Measurements from ENCODE around the gene VWA8.

The VWA8 gene

DNA sequence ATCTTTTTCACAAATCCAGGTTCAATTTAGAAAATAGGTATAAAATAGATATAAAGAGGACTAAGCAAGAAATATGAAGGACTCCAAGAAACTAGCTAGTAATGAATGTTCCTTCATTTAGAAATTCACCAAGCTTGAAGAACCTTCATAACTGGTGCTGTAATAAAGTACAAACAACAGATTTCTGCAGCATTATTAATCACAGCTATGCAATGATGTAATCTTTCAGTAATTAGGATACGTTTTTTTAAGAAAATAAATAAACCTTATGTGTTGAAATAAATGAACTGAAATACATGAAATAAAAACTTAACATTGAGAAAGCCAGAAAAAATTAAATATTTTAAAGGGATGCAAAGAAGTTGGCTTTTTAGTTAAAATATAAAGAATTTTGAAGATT lies 267.5 kb downstream of the VWA8 start:
- CTCF ChIA-PET: no interaction called here
- H3K27me3 Mint-ChIP-seq: no peaks in the 10 kb centered on the region
- no peak overlapping the region for H3K4me3 Mint-ChIP-seq
- H3K27ac Mint-ChIP-seq: no peak overlapping the region
- H3K4me1 Mint-ChIP-seq: no peaks in the 10 kb centered on the region
- H3K36me3 Mint-ChIP-seq: peaks cover 22% of the 10 kb centered on the region
- H3K9me3 Mint-ChIP-seq: no peaks in the 10 kb centered on the region
- DNase-seq: no peak

DNA sequence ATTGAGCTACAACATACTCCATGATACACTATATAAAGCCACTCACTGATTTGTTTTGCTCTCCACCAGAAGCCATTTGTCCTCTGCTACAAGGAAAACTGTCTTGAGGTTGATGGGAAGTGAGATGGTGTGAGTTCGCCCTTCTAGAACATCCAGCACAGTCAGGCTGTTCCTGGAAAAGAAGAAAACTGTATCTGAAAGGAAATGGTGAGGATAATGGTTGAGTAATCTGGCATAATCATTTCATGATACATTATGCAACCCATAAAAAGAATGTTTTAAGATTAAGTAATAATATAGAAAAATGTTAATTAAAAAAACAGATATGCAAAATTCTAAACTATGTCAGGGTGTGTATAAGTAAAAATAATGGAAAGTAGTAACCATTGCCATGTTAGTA lies 269.6 kb downstream of the VWA8 start:
- Mint-ChIP-seq H3K4me3 (no peak overlapping the region), H3K27ac (no peak overlapping the region), H3K27me3 (no peaks in the 10 kb centered on the region), H3K36me3 (peaks cover 19% of the 10 kb centered on the region), H3K9me3 (no peaks in the 10 kb centered on the region), H3K4me1 (no peaks in the 10 kb centered on the region)
- CTCF ChIA-PET: no interaction called here
- no peak for DNase-seq

DNA sequence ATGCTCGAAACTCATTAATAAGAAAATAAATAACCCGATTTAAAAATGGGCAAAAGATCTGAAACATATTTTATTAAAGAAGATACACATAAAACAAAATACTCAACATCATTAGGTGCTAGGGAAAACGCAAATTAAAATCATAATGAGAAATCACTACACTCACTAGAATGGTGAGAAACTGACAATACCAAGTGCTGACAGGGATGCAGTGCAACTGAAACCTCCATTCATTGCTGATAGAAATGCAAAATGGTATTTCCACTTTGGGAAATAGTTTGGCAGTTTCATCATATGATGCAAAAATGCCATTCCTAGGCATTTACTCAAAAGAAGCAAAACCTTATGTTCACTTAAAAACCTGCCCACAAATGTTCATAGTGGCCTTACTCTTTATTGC lies 278.1 kb downstream of the VWA8 start:
- H3K36me3 Mint-ChIP-seq: peaks cover 7% of the 10 kb centered on the region
- CTCF ChIA-PET: interaction anchor here (1.1 kb wide), 1 partner anchor 15 kb away, joined by 5 read pairs; no protein-coding TSS in a partner anchor
- no peaks in the 10 kb centered on the region for H3K4me1 Mint-ChIP-seq
- no peak overlapping the region for H3K27ac Mint-ChIP-seq
- no peaks in the 10 kb centered on the region for H3K27me3 Mint-ChIP-seq
- no peaks in the 10 kb centered on the region for H3K9me3 Mint-ChIP-seq
- DNase-seq: no peak
- H3K4me3 Mint-ChIP-seq: no peak overlapping the region

DNA sequence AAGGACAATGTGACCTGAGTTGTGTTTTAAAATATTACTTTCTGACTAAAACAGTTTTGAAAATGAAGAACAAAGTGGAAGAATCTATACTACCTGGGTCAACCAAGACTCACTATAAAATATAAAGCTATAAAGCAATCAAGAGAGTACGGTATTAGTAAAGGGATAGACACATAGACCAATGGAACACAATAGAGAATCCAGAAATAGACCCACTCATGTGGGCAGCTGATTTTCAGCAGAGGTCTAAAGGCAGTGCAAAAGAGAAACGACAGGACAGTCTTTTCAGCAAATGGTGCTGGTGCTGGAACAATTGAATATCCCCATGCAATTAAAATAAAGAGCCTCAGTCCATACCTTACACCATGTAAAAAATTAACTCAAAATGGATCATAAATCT lies 278.9 kb downstream of the VWA8 start:
- no peak overlapping the region for H3K4me3 Mint-ChIP-seq
- no peaks in the 10 kb centered on the region for H3K9me3 Mint-ChIP-seq
- no peak overlapping the region for H3K27ac Mint-ChIP-seq
- H3K36me3 Mint-ChIP-seq: peaks cover 8% of the 10 kb centered on the region
- CTCF ChIA-PET: interaction anchor here (1.1 kb wide), 1 partner anchor 14 kb away, joined by 5 read pairs; no protein-coding TSS in a partner anchor
- no peak for DNase-seq
- no peaks in the 10 kb centered on the region for H3K4me1 Mint-ChIP-seq
- no peaks in the 10 kb centered on the region for H3K27me3 Mint-ChIP-seq

DNA sequence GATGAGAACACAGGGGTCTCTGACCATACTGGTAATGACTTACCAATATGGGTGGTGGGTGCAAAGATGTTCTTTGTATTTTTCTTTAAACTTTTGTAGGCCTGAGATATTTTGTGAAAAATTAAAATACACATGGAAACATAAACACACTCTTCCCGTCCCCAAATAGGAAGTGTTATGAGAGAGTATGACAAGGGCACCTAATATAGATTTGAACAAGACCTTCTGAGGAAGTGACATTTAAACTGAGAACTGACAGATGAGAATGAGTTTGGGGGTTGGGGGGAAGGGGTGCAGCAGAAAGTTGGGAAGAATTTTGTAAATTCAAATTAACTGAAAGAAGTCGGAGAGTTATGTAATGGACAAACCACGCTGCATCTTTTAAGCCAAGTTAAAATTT lies 279.3 kb downstream of the VWA8 start:
- CTCF ChIA-PET: no interaction called here
- Mint-ChIP-seq H3K27me3 (no peaks in the 10 kb centered on the region), H3K36me3 (peaks cover 9% of the 10 kb centered on the region), H3K27ac (no peak overlapping the region), H3K4me1 (no peaks in the 10 kb centered on the region), H3K4me3 (no peak overlapping the region), H3K9me3 (no peaks in the 10 kb centered on the region)
- no peak for DNase-seq

DNA sequence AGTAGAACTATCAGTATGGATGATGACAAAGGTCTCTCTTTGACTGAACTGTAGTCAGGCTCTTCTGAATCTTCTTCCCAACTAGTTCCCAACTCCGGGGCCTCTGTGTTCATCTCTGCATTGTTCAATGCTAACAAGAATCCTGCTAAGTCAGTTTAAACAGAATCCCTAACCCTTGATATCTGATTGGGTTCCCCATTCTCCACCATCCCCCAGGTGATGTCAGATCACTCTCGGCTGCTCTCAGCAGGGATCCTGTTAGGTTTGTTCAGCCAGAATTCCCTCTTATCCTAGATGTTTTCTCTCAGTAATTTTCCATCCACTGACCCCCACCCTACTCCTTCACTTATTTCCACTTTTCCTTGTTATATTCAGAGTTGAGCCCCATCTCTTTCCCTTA lies 280.0 kb downstream of the VWA8 start:
- Mint-ChIP-seq H3K4me3 (no peak overlapping the region), H3K9me3 (no peaks in the 10 kb centered on the region), H3K27ac (no peak overlapping the region), H3K4me1 (no peaks in the 10 kb centered on the region), H3K27me3 (no peaks in the 10 kb centered on the region), H3K36me3 (peaks cover 9% of the 10 kb centered on the region)
- no peak for DNase-seq
- CTCF ChIA-PET: no interaction called here

DNA sequence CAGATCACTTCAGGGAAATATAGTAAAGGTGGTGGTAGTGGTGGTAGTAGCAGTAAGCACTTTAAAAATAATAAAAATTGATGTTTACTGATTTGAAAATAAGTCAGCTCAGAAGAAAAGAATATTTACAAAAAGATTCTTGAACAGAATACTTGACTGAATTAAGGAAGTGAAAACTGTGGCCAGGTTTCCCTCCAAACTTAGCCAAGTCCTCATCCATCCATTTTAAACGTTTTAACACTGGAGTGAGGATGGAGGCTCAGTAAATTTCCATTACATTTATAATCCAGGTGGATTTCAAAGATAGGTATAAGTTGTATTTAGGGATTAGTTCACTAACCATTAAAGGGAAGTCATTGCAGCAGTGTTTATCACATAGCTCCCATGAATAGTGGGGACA lies 282.1 kb downstream of the VWA8 start:
- Mint-ChIP-seq H3K27ac (no peak overlapping the region), H3K9me3 (no peaks in the 10 kb centered on the region), H3K4me3 (no peak overlapping the region), H3K36me3 (peaks cover 5% of the 10 kb centered on the region), H3K27me3 (no peaks in the 10 kb centered on the region), H3K4me1 (no peaks in the 10 kb centered on the region)
- CTCF ChIA-PET: interaction anchor here (0.6 to 2.0 kb wide), 2 partner anchors 10 to 537 kb away, joined by 3 to 7 read pairs; no protein-coding TSS in a partner anchor
- DNase-seq: no peak

DNA sequence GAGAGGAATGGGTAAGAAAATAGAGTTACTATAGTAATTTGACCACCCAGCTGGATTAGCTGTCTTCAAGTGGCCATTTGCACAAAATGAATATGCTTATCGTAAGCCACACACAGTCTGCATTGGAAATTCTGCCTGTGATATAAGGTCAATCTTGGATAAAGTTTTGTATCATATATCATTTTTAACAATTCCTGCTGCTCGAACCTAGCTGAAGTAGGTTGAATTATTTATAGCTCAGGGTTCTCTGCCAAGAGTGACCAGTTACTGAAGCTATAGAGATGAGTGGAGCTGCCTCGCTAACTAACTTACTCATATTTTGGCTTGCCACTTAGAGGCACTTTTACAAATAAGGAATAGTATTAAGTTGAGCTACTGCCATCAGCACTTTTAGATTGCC lies 282.7 kb downstream of the VWA8 start:
- Mint-ChIP-seq H3K27ac (no peak overlapping the region), H3K4me1 (no peaks in the 10 kb centered on the region), H3K9me3 (no peaks in the 10 kb centered on the region), H3K36me3 (peaks cover 5% of the 10 kb centered on the region), H3K4me3 (no peak overlapping the region), H3K27me3 (no peaks in the 10 kb centered on the region)
- CTCF ChIA-PET: interaction anchor here (0.6 to 2.0 kb wide), 2 partner anchors 9 to 538 kb away, joined by 3 to 7 read pairs; no protein-coding TSS in a partner anchor
- no peak for DNase-seq

DNA sequence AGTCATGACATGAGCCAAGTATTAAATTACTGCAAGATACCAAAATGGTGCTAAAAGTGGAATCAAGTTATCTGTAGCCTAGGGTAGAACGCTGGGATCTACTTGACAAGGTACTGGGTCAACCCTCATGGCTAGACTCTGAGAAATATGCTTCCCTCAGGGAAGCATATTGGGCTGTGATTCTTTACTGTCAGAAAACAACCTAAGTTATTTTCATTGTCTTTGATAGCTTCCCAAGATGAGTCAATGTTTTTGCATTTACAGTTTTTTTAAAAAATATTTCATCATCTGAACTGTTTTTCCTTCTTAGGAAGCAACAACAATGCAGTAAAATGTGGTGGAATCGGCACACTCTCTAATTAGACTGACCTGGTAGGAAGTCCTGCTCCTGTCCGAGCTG lies 285.6 kb downstream of the VWA8 start:
- CTCF ChIA-PET: interaction anchor here (1.7 kb wide), 1 partner anchor 9 kb away, joined by 4 read pairs; no protein-coding TSS in a partner anchor
- Mint-ChIP-seq H3K27ac (no peak overlapping the region), H3K9me3 (no peaks in the 10 kb centered on the region), H3K27me3 (no peaks in the 10 kb centered on the region), H3K36me3 (peaks cover 1% of the 10 kb centered on the region), H3K4me3 (no peak overlapping the region), H3K4me1 (no peaks in the 10 kb centered on the region)
- no peak for DNase-seq

DNA sequence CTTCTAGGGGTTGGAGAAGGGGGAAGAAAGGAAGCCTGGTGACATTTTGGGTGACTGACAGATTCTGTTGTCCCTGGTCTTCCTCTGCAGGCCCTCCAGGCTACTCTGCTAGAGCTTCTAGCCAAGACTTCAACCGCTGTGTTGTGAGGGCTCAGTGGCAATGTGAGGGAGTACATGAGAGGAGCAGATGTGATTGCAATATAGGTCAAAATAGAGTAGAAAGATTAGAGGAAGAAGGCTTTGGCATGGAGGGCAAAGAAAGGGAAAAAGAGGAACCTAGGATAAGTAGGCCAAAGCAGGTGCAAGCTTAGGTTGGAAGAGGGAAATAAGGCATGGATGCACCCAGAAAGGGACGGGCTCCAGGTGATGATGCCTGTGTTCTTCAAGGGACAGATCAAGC lies 286.7 kb downstream of the VWA8 start:
- H3K27ac Mint-ChIP-seq: no peak overlapping the region
- peaks cover 1% of the 10 kb centered on the region for H3K36me3 Mint-ChIP-seq
- CTCF ChIA-PET: interaction anchor here (0.9 to 1.7 kb wide), 3 partner anchors 8 to 437 kb away, joined by 3 to 4 read pairs (median 3); no protein-coding TSS in a partner anchor
- no peaks in the 10 kb centered on the region for H3K27me3 Mint-ChIP-seq
- DNase-seq: no peak
- H3K4me1 Mint-ChIP-seq: no peaks in the 10 kb centered on the region
- H3K4me3 Mint-ChIP-seq: no peak overlapping the region
- no peaks in the 10 kb centered on the region for H3K9me3 Mint-ChIP-seq

DNA sequence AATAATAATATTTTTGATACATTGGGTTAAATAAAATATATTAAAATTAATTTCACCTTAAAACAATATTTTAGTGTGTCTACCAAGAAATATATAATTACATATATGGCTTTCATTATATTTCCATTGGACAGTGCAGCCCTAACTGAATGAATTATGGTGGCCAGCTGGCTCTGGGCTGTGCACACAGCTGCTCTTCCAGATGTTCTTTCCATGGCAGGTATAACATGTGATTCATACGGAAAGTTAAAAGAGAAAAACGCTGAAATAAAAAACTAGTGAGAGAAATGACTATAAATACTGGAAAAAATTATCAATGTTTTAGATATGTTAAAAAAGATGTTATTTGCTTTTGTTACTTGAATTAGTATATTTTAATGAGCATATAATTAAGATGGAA lies 287.3 kb downstream of the VWA8 start:
- CTCF ChIA-PET: interaction anchor here (0.9 to 1.0 kb wide), 2 partner anchors 23 to 437 kb away, joined by 3 read pairs; no protein-coding TSS in a partner anchor
- Mint-ChIP-seq H3K4me3 (no peak overlapping the region), H3K27me3 (no peaks in the 10 kb centered on the region), H3K4me1 (no peaks in the 10 kb centered on the region), H3K9me3 (no peaks in the 10 kb centered on the region), H3K27ac (no peak overlapping the region), H3K36me3 (peaks cover 1% of the 10 kb centered on the region)
- DNase-seq: no peak

DNA sequence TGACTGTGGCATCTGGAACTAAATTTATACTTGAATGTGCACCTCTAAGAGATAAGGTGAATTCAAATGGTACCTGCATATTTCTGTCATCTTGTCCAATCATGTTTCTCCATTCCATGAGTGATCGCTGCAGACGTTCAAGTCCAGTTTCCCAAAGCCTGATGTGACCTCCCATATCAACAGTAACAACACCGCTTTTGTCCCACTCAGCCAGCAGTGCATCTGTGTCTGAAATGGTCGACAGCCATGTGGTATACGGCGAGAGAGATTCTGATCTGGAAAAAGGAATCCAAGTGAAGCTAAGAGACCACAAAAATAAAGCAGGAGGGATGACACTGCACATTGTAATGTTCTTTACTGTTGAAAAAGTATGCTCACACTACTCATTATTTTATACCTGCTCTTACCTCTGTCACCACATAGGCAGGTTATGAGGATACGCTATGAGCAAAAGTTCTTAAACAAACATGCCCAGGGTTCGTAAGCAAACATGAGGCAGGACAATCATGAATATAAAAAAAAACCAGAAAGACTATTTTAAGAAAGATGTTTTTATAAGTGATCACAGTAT lies 290.0 kb downstream of the VWA8 start:
- CTCF ChIA-PET: interaction anchor here (1.4 kb wide), 1 partner anchor 440 kb away, joined by 4 read pairs; no protein-coding TSS in a partner anchor
- Mint-ChIP-seq H3K9me3 (no peaks in the 10 kb centered on the region), H3K4me3 (no peak overlapping the region), H3K4me1 (no peaks in the 10 kb centered on the region), H3K36me3 (no peaks in the 10 kb centered on the region), H3K27ac (no peak overlapping the region), H3K27me3 (no peaks in the 10 kb centered on the region)
- no peak for DNase-seq

DNA sequence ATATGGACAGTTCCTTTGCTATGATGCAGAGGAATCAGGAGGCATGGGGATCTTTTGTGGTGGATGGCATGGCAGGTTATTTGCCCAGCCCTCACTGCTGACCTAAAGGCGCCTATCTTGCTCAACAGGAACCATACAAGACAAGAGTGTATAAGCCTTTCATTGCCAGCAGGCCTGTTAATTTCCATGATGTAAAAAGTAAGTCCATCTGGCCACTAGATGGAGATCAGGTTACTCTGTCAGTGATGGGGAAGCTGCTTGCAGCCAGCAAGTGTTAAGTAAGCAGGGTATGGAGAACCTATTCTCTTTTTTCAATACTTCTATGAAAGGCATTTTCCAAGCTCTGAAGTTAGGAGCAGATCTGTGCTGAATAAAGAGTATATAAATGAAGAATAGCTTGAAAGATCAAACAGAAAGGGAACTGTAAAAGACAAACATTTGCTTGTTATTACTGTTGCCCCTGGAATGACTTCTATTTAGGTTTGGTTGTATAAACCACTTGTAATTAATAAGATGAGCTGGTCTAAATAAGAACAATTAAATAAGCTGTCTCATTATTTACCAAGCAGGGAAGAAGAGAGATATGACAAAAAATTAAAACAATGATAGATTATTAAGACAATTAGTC lies 292.7 kb downstream of the VWA8 start:
- H3K9me3 Mint-ChIP-seq: no peaks in the 10 kb centered on the region
- H3K36me3 Mint-ChIP-seq: no peaks in the 10 kb centered on the region
- no peaks in the 10 kb centered on the region for H3K4me1 Mint-ChIP-seq
- CTCF ChIA-PET: interaction anchor here (0.6 to 3.3 kb wide), 19 partner anchors 9 to 1364 kb away, joined by 3 to 48 read pairs (median 5); no protein-coding TSS in a partner anchor
- H3K27ac Mint-ChIP-seq: no peak overlapping the region
- no peak overlapping the region for H3K4me3 Mint-ChIP-seq
- peak; percentile 56 for DNase-seq
- no peaks in the 10 kb centered on the region for H3K27me3 Mint-ChIP-seq

DNA sequence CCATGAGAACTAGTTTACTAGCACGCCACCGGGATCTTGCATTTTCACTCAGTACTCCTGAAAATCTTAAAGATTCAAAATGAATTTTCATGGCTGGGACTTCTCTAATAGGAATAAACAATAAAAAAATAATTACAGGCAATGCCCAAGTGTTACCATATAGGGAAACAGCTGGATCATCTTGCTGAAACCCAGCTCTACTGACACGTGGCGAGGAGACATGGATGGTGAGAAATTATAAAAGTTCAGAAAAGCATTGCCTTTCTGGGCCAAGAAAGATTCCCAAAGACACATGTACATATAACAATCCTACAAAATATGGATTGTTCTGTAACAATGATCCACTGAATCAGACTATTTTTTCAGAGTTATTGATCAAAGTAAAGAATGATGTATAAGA lies 294.3 kb downstream of the VWA8 start:
- Mint-ChIP-seq H3K27ac (no peak overlapping the region), H3K9me3 (no peaks in the 10 kb centered on the region)
- CTCF ChIA-PET: interaction anchor here (0.8 to 1.4 kb wide), 3 partner anchors 9 to 448 kb away, joined by 3 to 4 read pairs (median 4); no protein-coding TSS in a partner anchor

DNA sequence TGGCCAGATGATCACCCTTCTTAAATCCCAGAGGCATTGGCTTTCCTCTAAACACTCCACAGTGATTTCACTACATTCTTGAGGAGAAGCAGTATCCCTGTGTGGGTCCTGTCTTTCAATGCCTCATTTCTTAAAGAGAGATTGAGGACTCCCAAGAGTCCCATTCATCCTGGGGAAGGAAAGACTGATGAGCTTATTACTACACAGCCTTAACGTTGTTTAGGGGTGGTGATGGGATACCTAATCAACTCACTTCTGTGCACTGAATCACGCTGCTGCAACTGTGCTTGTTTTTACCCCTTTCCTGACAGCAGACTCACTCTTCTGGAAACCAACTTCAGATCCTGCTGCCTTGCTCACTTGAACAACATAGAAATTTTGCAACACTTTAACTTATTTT lies 300.5 kb downstream of the VWA8 start:
- Mint-ChIP-seq H3K27me3 (no peaks in the 10 kb centered on the region), H3K4me3 (no peak overlapping the region), H3K4me1 (no peaks in the 10 kb centered on the region), H3K27ac (no peak overlapping the region), H3K36me3 (peaks cover 2% of the 10 kb centered on the region), H3K9me3 (no peaks in the 10 kb centered on the region)
- DNase-seq: no peak
- CTCF ChIA-PET: interaction anchor here (1.4 kb wide), 1 partner anchor 201 kb away, joined by 4 read pairs; no protein-coding TSS in a partner anchor

More for the DNA sequence above, 294.3 kb downstream of the VWA8 start:
- no peaks in the 10 kb centered on the region for H3K4me1 Mint-ChIP-seq
- H3K27me3 Mint-ChIP-seq: no peaks in the 10 kb centered on the region
- no peak overlapping the region for H3K4me3 Mint-ChIP-seq
- DNase-seq: no peak
- H3K36me3 Mint-ChIP-seq: no peaks in the 10 kb centered on the region

Measured in activated naive CD4-positive, alpha-beta T cell treated with anti-CD3 and anti-CD28 coated beads, Interleukin-2, amount 10 ng/mL, durations not matched to agents 7 days and 5 days (primary cell).